Measurements from ENCODE around the gene TTLL5. TPM values are rescaled to one million over a fixed set of nuclear protein-coding genes. Genes with fewer than 3 reads are reported as not detected.

TTLL5 gene
- total and polyA plus RNA-seq, 10 of the 15 experiments (the other 5 are each of a cell fraction or from before 2014, with no cell fraction given) = 3.2 to 25.9 (median 13.8) TPM

- Histone ChIP-seq H3K4me2 (ENCODE audit: control insufficient read depth, insufficient read depth) (no peak overlapping the region), H3K36me3 (ENCODE audit: control insufficient read depth in 2 of 2, insufficient read depth in 2 of 2, low read length in 1 of 2) (no peaks in the 10 kb centered on the region), H2AFZ (ENCODE audit: control insufficient read depth, low read depth, low read length) (no peak overlapping the region), H3K4me3 (no peak overlapping the region), H3K27me3 (replicated peaks in 1 of 2; ENCODE audit: control insufficient read depth in 2 of 2, insufficient read depth in 2 of 2, low read length in 1 of 2) (no peaks in the 10 kb centered on the region; a peak in 1 of 4 replicates), H4K20me1 (ENCODE audit: control insufficient read depth, insufficient read depth) (no peaks in the 10 kb centered on the region), H3K27ac (ENCODE audit: control insufficient read depth, insufficient read depth) (no peak overlapping the region), H3K4me1 (ENCODE audit: control insufficient read depth, insufficient read depth, low read length) (peaks cover 22% of the 10 kb centered on the region), H3K9me3 (replicated peaks; ENCODE audit: control insufficient read depth, insufficient read depth, low read length) (no peaks in the 10 kb centered on the region), H3K79me2 (ENCODE audit: control insufficient read depth, insufficient read depth, low read length) (no peaks in the 10 kb centered on the region), H3K9ac (ENCODE audit: control insufficient read depth, insufficient read depth, low read length) (no peak overlapping the region)
- no peak for DNase-seq (ENCODE audit: low read depth, low spot score)
- BruUV-seq (replicated peaks) = no TSS peak
- intact Hi-C loops (cut with micrococcal nuclease; ENCODE audit: unreplicated experiment) (loop anchor here (5.0 to 10.0 kb wide), 3 partner anchors 173 to 805 kb away; partner anchors contain the start of genes FLVCR2 and TMED10), in situ Hi-C loops (cut with MboI) (loop anchor here (5.0 to 10.0 kb wide), 3 partner anchors 73 to 405 kb away; partner anchors contain the start of gene FLVCR2)
- WGBS (ENCODE audit: insufficient coverage, insufficient replicate concordance, low lambda C conversion rate, missing lambda C conversion rate) = 84% methylated on average over 24 of the region's 27 CpGs
- FAIRE-seq = no peak
- ChIA-PET RAD21 (ENCODE audit: unreplicated experiment) (interaction anchor here (0.8 to 11.1 kb wide), 7 partner anchors 10 to 403 kb away, joined by 3 to 179 read pairs (median 4); no protein-coding TSS in a partner anchor), CTCF (interaction anchor here (1.0 to 15.4 kb wide), 12 partner anchors 9 to 403 kb away, joined by 3 to 390 read pairs (median 8); no protein-coding TSS in a partner anchor), POLR2A (interaction anchor here (0.7 to 1.5 kb wide), 3 partner anchors 20 to 73 kb away, joined by 3 to 5 read pairs (median 3); no protein-coding TSS in a partner anchor), SMC1A (ENCODE audit: uncharacterized antibody, unreplicated experiment) (interaction anchor here (0.8 to 13.7 kb wide), 9 partner anchors 10 to 403 kb away, joined by 3 to 190 read pairs (median 4); no protein-coding TSS in a partner anchor)
- TF ChIP-seq HDAC6 (IDR thresholded peaks at IDR 0.05; ENCODE audit: unreplicated experiment) (no peak), NR2C2 (IDR thresholded peaks at IDR 0.05; ENCODE audit: borderline replicate concordance, control insufficient read depth, insufficient read length, low read depth) (no peak), RAD51 (IDR thresholded peaks at IDR 0.05) (peak; percentile 28; the same call in 1 of the 2 replicates), SUPT20H (IDR thresholded peaks at IDR 0.05; ENCODE audit: borderline replicate concordance, control insufficient read depth, low read depth, low read length) (no peak), IRF5 (IDR thresholded peaks at IDR 0.05; ENCODE audit: borderline replicate concordance) (no peak)
- TF ChIP-seq, protein P1, sequence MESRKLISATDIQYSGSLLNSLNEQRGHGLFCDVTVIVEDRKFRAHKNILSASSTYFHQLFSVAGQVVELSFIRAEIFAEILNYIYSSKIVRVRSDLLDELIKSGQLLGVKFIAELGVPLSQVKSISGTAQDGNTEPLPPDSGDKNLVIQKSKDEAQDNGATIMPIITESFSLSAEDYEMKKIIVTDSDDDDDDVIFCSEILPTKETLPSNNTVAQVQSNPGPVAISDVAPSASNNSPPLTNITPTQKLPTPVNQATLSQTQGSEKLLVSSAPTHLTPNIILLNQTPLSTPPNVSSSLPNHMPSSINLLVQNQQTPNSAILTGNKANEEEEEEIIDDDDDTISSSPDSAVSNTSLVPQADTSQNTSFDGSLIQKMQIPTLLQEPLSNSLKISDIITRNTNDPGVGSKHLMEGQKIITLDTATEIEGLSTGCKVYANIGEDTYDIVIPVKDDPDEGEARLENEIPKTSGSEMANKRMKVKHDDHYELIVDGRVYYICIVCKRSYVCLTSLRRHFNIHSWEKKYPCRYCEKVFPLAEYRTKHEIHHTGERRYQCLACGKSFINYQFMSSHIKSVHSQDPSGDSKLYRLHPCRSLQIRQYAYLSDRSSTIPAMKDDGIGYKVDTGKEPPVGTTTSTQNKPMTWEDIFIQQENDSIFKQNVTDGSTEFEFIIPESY (IDR thresholded peaks at IDR 0.05) = no peak
- ATAC-seq = no peak
These were observed 318.9 kb downstream of the TTLL5 start for GRCh38 chr14:75979648-75980565.
